SW480 (cell line): ENCODE measurements around the gene MACROD2.

Experiments used
- DNase-seq: peaks from one replicate; pipeline ENCODE4 v3.0.0-alpha.2; 2016; ENCODE audit warnings: low spot score

MACROD2 gene

DNA sequence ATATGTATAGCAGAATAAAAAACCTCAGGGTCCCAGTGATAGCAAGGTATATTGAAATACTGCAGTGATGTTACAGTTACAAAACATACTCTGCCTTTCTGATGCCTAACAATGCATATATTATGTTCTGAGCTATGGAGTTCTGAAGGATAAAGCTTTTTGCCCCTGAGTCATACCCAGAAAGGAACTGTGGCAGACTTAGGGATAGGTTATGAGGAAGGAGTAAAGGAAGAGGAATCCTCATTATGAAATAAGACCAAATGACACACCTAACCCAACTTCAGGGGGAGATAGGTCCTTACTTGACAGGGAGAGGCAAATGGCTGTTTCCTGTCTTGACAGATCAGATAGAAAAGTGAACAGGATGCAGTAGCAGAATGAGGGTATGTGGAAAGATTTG is 1282.7 kb downstream of the MACROD2 start:
- DNase-seq, result no peak

DNA sequence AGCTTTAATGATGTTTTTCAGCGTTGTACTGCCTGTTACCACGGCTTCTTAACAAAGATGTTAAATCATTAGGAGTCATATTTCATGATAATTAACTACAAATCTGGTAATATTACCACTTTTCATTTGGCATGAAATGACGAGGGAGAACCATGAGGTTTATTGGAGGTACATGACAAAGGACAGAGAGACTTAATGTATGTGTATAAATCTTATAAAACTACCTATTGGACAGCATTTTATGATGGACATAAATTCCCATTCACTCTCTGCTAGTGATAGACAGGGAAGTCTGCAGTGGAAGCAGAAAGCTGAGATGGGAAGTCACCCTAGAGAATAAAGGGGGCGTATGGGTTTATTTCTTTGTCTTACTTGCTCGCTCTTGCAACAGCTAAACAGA is 1292.0 kb downstream of the MACROD2 start:
- no peak for DNase-seq

DNA sequence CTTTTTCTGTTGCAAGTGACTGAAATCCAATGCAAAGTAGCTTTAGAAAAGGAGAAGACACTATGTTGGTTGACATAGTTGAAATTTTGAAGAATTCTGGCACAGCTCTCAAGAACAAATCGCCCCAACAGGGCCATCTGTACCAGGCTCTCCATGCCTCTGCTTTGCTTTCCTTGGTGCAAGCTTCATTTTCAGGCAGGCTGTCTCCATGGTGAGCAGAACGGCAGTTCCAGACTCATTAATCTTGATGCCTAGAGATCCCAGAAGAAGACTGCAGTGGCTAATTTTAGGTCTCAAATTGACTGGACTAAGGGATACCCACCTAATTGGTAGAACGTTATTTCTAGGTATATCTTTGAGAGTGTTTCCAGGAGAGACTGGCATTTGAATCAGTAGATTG is 1292.8 kb downstream of the MACROD2 start:
- no peak for DNase-seq

DNA sequence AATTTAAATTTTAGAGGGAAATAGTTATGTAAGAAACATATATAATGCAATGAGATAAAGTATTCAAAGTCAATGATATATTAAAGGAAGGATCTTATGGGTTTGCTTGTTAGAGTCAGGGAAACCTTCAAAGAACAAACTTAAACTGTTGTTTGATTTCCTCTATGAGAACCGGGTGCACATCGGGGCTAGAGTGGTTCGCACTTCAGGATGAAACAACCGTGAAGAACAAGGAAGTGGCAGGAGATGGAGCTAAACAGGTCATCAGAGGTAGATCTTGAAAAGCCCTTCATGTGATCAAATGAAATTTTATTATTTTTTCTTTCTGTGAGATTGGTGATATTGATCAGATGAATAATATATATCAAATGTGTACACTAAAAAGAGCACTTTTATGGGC is 1294.0 kb downstream of the MACROD2 start:
- no peak for DNase-seq

DNA sequence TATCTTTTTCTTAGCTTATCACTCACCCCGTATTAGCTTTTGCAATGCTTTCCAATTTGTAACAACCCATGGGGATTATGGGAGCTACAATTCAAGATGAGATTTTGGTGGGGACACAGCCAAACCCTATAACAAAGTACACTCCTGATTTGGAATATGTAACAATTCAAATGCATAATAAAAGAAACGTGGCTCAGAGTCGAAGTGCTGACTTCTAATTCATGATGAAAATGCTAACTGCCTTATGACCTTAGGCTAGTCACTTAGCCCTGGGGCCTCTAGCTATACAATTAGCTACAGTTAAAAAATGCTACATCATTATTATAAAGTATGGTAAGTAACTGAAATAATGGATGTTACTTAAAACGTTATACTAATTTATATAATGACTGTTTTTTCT is 1297.1 kb downstream of the MACROD2 start:
- DNase-seq, result no peak

DNA sequence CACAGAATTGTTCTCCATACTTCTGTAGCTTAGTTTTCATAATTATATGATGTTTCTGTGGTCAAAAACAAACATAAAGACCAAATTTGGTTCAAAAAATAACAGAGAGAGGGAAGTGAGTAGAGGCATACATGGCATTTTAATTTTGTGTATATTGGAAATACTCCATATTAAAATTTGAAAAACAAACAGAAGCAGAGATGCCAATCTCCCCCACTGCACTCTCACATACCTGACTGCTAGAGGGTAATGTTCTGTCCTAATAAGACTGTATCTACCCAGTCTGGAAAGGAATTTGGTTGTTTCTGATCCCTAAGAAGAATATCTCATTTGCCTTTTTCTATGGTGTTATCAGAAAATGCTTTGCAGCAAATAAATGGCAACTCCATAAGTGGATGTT is 1301.1 kb downstream of the MACROD2 start:
- no peak for DNase-seq

DNA sequence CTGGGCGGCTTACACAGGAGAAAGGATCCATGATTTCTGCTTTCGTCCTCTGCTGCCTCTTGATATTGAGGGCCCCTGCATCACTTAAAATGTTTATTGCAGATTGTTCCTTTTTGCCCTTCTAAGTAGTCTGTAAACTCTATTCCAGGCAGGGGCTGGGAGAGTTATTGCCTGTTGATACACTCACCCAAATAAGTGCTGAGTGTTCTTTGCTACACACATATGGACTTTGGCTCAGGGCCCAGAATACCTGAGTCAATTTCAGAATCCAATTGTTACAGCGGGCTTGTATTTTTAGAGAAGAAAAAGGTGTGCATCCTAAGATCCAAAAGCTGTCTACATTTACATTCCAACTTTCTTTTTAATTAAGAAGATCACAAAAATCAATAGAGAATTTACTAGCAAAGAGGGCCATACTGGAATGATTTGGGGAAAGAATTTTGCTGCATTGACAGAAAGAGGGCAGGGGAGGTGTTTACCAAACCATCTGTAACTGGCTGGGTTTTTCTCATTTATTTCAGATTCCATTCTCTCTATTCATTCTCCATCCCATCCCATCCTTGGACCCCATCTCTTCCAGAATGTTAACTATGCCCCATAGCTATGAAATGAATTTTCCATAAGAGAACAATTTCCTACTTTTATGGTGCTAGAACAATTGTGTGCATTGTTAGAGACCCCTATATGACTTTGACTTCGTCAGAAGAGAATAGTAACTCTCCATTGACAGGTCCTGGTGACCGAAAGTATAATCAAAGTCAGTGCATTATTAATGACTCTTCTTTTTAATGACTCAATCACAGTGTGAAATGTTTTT is 1302.0 kb downstream of the MACROD2 start:
- DNase-seq, result no peak

DNA sequence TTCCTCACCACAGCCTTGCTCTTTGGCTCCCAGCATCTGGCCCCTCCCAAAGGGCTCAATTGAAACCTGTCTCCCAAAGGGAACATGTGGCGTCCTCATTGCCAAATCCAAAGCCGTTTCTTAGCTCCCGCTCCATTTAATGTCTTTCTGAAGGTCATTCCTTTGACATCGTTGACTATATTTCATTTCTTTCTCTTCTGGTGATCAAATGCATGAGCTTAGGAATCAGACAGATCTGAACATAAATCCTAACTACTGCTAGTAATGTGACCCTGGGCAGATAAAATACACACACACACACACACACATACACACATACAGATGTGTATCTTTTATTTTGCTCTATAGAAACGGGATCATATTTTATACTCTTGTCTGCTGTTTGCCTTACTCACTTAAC is 1306.8 kb downstream of the MACROD2 start:
- no peak for DNase-seq

DNA sequence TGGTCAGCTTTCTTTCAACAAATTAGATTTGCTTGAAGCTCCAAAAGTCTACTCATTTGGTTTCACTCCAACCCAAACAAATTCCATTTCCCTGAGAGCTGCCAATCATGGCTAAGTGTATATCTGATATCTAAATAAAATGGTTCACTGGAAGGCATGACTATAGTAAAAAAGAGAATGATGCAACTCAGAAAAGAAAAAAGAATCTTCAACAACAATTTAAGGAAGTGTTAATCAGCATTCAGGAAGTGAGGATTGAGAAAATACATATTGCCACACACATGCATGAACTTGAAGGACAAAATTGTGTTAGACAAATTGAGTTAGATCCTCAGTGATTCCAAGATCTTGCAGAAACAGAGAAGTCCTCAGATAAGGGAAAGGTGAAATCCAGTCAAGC is 1315.0 kb downstream of the MACROD2 start:
- DNase-seq, result no peak

DNA sequence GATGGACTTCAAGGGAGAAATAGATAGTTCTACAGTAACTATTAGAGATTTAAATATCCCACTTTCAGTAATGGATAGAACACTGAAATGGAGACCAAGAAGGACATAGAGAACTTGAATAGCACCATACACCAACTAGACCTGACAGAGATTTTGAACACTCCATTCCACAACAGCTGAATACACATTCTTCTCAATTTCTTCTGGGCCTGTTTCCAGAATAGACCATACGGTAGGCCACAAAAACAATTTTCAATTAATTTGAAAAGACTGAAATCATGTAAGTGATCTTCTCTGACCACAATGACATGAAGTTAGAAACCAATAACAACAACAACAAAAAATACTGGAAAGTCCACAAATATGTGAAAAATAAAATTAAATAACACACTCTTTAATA is 1321.2 kb downstream of the MACROD2 start:
- no peak for DNase-seq

DNA sequence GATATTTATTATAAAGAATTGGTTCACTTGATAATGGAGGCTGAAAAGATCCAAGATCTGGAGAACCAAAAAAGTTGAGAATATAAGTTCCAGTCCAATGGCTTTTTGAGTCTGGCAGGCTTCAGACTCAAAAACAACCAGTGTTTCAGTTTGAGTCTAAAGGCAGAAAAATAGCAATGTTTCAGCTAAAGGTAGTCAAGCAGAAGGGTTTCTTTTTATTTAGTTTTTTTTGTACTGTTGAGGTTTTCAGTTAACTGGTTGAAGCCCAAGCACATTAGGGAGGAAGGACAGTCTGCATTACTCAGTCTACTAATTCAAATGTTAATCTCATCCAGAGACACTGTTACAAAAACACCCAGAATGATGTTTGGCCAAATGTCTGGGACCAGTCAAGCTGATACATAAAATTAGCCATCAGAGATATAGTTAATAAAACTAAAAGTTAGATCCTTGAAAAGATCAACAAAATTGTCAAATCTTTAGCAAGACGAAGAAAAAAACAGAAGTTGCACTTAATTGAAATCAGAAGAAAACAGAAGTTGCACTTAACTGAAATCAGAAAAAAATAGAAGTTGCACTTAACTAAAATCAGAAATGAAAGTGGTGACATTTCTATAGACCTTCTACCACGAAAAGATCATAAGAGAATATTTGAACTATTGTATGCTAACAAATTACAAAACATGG is 1322.4 kb downstream of the MACROD2 start:
- no peak for DNase-seq

DNA sequence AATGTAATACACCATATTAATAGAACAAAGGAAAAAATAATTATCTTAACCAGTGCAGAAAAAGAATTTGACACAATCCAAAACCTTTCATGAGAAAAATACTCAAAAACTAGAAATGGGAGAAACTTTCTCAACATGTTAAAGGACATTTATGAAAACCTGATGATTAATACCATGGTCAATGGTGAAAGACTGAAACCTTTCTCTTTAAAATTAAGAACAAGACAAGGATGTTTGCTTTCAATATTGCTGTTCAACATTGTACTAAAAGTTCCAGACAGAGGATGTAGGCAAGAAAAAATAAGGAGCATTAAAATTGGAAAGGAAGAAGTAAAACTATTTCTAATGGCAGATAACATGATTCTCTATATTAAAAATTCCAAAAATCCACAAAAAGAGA is 1323.4 kb downstream of the MACROD2 start:
- no peak for DNase-seq

DNA sequence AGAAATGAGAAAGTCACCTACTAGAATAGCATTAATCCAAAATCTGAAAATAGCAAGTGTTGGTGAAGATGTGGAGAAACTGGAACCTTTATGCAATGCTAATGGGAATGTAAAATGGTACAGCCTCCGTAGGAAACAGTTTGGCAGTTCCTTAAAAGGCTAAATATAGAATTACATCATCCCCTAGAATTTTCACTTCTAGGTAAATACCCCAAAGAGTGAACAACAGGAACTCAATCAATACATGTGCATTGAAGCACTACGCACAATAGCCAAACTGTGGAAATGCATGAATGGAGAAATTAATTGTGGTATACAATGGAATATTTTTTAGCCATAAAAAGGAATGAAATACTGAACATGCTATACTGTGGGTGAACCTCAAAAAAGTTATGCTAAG is 1324.1 kb downstream of the MACROD2 start:
- no peak for DNase-seq

DNA sequence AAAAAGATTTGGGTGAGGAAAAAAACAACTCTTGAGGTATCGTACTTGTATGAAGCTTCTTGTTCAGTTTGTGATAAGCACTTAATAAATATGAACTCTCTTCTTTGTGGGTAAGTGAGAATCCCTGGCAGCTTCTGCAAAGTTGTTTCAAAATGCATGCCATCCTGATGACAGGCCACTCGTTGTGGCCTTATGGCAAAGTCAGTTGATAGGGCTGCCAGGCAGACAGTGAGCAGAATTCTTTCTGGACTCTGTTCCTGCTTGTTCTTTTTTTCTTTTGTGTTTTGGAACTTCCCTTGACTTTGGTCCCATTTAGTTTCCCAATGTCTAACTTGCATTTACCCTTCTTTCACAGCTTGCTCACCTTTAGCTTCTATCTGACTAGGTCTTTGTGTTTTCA is 1325.6 kb downstream of the MACROD2 start:
- DNase-seq, result no peak

DNA sequence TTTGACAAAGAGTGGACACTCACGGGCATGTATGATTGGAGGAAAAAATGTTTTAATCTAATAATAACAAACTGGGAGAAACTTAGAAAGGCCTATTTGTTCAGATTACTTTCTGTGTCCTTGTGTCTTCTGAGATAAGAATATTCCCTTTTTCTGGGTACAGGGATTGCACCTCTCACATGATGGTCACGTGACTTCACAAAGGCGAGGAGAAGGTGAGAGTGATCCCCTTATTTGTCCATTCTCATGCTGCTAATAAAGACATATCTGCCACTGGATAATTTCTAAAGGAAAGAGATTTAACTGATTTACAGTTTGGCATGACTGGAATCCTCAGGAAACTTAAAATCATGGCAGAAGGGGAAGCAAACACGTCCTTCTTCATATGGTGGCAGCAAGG is 1331.8 kb downstream of the MACROD2 start:
- DNase-seq, result no peak

DNA sequence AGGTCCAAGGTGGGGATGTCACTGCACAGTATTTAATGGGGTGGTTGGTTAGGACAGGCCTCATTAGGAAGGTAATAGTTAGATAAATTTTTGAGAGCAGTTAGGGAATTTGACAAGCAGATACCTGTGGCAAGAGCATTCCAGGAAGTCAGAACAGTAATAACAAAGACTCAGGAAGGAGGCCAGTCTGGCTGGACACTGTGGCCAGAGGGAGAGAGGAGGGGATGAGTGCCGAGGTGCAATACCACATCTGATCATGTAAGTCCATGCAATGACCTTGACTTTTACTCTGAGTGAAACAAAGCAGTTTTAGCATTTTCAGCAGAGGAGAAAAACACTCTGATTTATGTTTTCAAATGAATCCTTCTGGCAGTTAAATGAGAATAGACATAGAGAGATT is 1332.8 kb downstream of the MACROD2 start:
- DNase-seq, result no peak

DNA sequence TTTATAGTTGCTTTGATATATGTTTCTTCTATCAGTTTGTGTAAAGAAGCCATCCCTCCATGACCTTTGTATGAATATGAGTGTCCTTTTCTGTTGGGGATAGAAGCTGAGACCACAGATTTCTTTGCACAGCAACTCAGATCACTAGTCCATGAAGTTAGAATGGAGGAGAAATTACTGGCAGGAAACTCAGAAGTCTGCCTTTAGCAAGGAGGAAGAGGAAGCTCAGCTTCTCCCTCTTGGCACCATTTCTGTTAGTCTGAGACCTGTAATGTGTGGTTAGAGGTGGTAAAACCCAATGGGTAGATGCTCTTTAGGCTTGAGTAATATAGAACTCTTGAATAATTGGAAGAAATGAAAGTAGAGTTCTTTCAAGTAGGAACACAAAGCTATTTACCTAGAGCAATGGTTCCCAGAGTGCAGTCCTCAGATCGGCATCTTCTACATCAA is 1337.4 kb downstream of the MACROD2 start:
- DNase-seq, result no peak

DNA sequence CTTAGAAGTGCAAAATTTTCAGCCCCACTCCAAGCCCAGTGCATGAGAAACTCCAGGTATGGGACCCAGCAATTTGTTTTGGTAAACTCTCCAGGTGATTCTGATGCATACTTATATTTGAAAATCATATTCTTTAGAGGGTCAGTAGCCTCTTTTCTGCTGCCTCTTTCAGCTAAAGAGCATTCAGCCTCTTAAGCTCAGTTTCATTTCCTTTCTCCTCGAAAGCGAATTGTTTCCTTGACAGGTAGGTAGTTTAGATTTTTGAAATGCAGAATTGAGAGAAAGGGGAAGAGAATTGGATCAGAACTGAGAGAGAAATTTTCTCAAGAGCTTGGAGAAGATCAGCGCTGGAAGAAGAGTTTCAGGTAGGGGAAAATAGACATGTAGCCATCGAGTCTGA is 1337.9 kb downstream of the MACROD2 start:
- DNase-seq, result no peak

DNA sequence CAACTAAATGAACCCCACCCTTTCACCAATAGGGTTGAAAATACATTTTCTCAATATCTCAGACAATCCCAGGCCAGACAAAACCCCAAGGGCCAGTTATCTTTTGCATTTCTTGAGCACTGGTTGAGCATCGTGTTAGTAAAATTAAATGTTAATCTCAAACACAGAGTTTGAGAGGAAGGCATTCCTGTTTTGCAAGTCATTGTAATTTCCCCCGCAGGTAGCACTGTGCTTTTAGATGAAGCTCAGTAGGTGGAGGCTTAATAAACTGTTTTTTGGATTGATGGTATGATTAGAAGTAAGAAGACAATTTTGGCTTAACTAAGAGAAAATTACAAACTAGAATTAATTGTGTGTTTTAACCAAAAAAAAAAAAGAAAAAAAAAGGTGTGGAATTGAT is 1340.7 kb downstream of the MACROD2 start:
- DNase-seq, result no peak

DNA sequence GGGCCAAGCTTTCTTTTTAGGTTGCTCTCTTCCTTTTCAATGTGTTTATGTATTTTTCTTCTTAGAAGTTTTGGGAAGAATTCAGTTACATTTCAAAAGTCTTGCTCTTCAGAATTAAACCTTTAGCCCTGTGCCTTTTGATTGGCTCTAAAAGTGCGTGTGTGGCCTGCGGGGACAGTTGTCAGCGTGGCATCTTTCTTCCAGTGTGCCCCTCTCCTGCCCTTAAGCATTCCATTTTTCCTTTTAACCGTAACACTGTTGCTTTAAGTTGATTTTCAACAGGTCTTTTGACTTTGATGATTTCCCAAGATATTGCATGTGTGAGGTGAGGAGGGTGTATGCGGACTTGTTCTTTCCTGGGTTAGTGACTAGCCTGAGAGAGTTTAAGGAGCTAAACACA is 1341.2 kb downstream of the MACROD2 start:
- no peak for DNase-seq

DNA sequence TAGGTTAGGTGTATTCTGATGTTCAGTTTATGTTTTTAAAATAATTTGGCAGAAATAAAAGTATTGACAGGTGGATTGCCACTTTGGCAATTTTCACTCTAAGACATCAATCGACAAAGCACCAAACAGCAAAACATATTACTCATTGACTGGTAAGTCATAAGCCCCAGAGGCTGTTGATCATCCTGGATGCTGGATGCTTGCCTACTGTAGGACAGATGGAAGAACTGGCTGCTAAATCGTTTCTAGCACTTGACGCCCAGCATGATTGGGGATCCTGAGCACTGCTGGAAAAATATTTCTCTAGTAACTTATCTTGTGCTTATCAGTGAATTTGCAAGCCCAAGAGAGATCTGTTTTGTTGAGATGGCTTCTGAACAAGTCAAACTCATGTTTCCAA is 1343.9 kb downstream of the MACROD2 start:
- no peak for DNase-seq

DNA sequence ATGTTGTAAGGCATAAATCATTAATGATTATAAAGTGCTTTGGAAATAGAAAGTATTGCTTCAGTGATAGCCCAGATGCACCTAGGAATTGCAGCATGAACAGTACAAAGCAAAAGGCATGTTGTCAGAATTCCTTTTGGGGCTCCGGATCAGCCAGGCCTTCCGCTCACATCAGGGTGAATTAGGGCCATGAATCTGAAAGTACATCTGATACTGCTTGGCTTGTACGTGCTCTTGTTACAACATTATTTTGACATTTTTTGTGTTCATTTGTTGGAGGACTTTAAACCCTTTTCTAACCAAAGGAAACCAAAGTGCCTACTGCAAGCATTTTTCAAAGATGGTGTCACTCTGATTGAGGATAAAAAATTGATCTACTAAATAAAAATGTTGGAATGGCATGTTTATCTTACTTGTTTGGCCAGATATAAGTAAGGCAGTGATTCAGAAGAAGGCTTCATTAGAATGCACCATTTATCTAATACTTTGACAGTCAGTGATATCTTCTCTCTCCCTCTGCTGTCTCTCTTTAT is 1347.7 kb downstream of the MACROD2 start:
- no peak for DNase-seq

DNA sequence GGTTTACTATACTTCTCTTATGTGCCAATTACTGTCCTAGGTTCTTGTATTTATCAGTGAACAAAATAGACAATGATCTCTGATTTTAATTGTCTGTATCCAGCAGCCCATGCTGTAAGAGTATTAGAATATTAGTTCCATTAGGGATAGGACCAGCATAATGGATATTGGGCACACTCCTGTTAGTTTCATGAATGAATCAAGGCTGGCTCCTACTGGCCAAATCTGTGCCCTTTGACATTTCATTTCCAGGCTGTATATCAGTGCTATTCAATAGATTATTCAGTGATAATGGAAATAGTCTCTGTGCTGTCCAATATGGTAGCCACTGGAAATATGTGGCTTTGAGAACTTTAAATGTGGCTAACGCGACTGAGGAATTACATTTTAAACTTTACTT is 1350.0 kb downstream of the MACROD2 start:
- DNase-seq, result no peak
